Peyer's patch (tissue), 4 donors: ENCODE data around the gene GFY.

Experiments
- CTCF ChIP-seq, 6 experiments: fragments of 450-650 bp in 4 of 6; fragments of 200-600 bp in 2 of 6; sonication (generic) in 1 of 6; IDR thresholded peaks; one replicate each; pipeline ENCODE4 v1.5.1; 2017 to 2019; ENCODE audit warnings: antibody characterized with exemption in 6 of 6, mild to moderate bottlenecking in 3 of 6, moderate library complexity in 1 of 6
- POLR2A ChIP-seq, 2 donors: fragments of 450-650 bp; IDR thresholded peaks; one replicate each; pipeline ENCODE4 v1.5.1; 2017; ENCODE audit warnings: antibody characterized with exemption in 2 of 2, mild to moderate bottlenecking in 2 of 2, moderate library complexity in 2 of 2

GRCh38 chr19:49408816-49409440, 16.3 kb upstream of the GFY start:
- TF ChIP-seq POLR2A (IDR thresholded peaks at IDR 0.05) (no peak), CTCF (IDR thresholded peaks at IDR 0.05) (no peak)
